GM19468 (cell line): ENCODE results near the gene ESCO1.
"Not testable (repeated sequence)": the region's sequence is repeated elsewhere in the genome, so short reads cannot be mapped to it uniquely, and the experiment has no call there.

Source experiments
- ATAC-seq: cut with Tn5 transposase; IDR thresholded peaks from one replicate; pipeline ENCODE4 v1.9.1; 2021; ENCODE audit warnings: mild to moderate bottlenecking, moderate library complexity, moderate number of reproducible peaks; ENCODE audit not compliant: unreplicated experiment; ENCODE audit errors: extremely low read depth

The ESCO1 gene

DNA sequence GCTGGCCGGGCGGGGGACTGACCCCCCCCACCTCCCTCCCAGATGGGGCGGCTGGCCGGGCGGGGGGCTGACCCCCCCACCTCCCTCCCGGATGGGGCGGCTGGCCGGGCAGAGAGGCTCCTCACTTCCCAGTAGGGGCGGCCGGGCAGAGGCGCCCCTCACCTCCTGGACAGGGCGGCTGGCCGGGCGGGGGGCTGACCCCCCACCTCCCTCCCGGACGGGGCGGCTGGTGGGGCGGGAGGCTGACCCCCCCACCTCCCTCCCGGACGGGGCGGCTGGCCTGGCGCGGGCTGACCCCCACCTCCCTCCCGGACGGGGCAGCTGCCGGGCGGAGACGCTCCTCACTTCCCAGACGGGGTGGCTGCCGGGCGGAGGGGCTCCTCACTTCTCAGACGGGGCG lies 8.1 kb downstream of the ESCO1 start:
- ATAC-seq, result not testable (repeated sequence)

DNA sequence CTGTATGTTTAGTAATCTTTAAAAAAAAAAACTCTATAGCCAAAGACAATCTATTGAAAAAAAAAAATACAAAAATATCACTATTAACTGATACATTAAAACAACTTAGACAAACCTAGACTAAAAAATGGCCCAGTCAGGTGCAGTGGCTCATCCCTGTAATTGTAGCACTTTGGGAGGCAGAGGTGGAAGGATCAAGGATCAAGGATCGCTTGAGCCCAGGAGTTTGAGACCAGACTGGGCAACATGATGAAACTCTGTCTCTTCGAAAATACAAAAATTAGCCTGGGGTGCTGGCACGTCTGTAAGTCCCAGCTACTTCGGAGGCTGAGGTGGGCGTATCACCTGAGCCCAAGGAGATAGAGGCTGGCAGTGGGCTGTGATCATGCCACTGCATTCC lies 16.1 kb downstream of the ESCO1 start:
- no peak for ATAC-seq

DNA sequence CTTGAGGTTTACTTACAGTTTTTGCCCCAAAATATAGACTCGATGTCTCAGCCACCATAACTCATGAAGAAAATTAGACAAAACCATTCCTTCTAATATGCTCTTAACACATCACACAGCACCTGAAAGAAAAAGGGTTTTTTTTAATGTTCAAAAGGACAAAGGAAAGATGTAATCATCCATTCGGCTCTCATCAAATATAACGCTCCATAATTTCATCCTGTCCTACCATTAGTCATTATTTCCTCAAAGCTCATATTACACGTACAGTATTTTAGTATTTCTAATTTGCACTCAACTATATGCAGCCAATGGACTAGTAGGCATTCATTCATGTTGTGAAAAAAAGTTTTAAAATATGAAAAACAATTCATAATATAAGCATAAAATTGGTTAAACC lies 24.8 kb downstream of the ESCO1 start:
- ATAC-seq, result no peak

DNA sequence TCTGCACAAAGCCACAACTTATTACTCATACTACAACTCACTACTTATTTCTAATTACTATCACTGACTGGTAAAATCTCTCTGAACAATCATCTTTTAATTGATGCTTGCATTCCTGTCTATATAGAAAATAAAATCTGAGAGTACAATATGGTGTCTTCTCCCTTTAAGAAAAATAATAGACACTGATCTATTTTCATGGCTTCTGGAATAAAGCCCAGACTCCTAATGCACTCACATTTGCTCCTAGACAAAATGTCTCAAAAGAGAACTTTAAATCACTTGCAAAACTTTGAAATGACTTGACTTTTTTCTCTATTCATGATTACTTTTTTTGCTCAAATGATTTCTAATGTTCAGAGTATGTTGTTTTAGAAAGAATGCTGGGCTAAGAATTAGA lies 28.7 kb downstream of the ESCO1 start:
- no peak for ATAC-seq

DNA sequence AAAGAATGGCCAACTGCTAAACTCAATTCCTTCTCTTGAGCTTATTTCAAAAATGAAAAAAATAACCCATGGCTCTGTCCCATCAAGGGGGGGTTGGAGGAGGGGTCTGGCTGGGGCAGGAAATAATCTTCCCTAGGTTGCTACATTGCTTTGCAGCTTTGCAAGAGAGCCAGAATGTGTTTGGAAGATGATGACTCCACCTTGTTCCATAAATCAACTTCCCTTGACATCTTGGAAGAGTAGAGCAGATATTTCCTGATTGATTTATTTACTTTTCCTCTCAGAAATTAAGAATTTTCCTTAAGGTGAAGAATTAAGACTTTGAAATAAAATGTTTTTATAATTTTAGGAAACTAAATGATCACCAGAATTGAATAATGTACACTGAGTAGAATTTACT lies 41.3 kb downstream of the ESCO1 start:
- ATAC-seq, result no peak

DNA sequence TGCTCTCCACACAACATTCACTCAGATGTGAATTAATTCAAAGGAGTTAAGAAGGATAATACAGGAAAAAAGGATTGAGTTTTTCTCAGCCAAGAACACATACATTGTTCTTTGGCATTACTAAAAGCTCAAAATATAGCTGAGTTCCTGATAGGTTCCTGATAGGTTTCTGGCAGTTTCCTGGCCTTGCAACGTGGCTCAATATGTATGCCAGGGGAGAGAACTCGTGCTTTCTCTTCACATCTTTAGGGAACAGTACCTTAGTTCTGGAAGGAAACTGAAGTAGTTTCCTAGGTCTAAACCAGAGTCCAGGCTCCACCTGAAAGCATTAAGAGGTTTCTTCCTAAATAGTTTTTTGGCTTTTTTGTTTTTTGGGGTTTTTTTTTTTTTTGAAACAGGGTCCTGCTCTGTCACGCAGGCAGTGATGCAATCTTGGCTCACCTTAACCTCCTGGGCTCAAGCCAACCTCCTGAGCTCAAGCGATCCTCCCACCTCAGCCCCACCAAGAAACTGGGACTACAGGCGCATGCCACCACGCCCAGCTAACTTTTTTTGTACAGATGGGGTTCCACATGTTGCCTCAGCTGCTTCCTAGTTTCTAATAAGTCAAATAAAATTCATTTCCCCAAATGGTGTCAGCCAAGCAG lies 42.8 kb downstream of the ESCO1 start:
- no peak for ATAC-seq

DNA sequence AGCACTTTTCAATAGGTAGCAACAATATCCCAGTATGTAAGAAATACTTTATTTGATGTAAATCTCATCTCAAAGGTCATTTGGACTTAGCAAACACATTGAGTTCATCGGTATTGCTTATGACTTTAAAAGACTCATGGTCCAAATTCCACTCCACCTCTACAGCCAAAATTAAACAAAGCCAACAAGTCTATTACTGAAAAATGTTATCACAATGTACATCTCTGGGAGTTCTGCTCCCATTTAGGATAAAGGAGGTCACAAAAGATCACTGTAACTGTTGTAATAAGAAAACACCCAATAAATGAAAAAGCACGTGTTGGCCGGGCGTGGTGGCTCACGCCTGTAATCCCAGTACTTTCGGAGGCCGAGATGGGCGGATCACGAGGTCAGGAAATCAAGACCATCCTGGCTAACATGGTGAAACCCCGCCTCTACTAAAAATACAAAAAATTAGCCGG lies 50.0 kb downstream of the ESCO1 start:
- no peak for ATAC-seq

DNA sequence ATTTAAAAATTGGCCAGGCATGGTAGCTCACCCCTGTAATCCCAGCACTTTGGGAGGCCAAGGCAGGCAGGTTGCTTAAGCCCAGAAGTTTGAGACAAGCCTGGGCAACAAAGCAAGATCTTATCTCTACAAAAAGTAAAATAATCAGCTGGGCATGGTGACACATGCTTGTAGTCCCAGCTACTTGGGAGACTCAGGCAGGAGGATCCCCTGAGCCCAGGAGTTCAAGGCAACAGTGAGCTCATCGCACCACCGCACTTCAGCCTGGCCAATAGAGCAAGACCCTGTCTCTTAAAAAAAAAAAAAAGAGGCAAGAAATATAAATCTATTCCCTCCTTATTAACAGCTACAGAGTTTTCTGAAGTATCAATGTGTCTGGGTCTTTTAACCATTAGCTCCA lies 51.9 kb downstream of the ESCO1 start:
- ATAC-seq, result no peak

DNA sequence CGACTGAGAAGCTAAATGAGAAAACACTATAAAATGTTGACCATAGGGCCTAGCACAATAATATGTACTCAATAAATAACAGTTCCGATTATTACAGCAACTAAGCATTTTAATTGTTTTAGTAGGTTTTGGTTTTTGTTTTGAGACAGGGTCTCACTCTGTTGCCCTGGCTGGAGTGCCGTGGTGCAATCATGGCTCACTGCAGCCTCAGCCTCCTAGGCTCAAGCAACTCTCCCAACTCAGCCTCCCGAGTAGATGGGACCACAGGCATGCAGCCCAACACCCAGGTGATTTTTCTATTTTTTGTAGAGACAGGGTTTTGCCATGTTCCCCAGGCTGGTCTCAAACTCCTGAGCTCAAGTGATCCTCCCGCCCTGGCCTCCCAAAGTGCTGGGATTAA lies 54.1 kb downstream of the ESCO1 start:
- no peak for ATAC-seq

DNA sequence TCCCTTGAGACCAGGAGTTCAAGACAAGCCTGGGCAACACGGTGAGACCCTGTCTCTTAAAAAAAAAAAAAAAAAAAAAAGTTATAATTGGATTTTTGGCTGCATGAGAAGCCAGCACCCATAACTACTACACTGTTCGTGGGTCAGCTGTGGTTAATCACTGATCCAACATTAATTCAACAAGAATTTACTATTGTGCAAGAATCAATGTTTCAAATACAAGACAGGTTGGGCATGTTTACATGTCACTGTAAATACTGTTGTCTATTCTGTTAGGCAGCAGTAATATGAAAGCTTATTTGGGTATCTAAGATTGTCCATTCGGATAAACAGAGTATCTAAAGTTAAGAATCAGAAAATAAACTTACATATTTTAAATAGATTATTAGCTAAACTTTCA lies 62.3 kb downstream of the ESCO1 start:
- ATAC-seq, result no peak

DNA sequence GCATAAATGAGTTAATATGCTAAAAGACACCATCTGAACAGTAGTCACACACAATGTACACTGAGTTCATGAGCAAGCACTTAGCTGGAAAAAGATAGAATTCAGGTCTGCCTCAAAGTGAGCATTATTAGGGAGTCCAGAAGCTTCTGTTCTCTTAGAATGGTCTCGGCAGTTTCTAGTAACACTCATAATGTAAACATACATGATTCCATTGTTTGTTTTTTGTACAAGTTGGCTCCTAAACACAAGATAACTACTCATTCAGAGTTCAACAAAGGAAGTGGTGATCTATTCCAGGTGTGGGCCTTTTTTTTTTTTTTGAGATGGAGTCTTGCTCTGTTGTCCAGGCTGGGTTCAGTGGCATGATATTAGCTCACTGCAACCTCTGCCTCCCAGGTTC lies 66.2 kb downstream of the ESCO1 start:
- ATAC-seq, result no peak

DNA sequence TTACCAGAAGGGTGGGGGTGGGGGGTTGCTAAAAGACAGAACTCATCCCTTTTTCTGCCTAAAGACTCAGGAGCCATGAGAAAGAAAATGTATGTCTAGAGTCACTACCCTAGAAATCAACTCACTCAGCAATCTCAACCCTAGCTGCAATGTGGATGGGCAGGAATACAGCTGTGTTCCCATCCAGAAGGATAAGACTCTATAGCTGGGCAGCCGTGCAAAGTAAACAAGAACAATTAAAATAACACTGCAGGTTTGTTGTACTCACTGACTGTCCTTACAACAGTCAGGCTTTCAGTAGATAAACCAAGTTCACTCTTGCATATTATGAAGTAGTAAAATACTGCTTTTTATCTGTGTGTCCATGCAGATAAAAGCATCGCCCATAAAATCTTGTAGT lies 74.0 kb downstream of the ESCO1 start:
- no peak for ATAC-seq

DNA sequence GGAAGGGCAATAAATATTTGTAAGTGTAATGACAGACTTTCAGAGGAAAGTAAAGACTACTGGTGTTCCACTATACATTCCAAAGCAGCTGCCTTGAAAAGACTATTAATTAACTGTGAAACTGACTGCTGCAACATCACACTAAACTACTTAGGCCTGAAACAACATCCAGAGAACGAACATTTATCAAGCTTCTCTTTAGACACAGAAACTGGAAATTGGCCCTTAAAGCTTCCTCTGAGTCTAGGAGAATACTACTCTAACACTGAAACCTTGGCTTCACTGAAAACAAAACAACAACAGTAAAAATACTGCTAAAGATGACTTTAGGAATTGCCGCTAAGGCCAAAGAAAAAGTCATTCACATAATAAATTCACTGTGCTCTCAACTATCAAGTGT lies 74.6 kb downstream of the ESCO1 start:
- ATAC-seq, result no peak

DNA sequence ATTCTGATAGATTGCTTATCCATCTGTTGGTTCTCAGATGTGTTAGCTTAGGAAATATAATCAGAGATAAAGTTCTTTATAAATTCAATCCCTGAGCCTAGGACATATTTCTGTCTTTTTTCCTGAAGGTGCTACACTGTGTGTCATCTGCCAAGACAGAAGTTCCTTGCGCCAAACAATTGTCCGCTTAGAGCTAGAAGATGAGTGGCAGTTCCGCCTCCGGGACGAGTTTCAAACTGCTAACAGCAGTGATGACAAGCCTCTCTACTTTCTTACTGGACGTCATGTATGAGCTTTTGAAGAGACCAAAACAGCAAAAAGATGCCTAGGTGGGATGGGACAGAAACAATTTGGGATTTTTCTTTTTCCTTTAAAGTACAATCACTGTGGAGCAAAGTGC lies 78.0 kb downstream of the ESCO1 start:
- no peak for ATAC-seq

DNA sequence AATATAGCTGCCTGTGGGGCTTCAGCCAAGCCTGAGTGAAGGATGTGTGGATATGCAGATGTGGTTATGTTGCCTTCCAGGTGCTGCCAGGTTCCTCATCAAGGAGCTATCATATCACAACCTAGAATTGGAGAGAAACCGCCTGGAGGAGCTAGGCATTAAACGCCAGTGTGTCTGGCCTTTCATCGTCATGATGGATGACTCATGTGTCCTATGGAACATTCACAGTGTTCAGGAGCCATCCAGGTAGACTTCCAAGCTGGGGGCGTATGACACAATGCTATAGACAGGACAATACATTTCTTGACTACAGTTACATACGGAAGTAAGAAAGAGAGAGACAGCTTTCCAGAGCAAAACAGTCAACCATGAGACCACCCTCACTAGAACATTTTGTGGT lies 86.8 kb downstream of the ESCO1 start:
- no peak for ATAC-seq

DNA sequence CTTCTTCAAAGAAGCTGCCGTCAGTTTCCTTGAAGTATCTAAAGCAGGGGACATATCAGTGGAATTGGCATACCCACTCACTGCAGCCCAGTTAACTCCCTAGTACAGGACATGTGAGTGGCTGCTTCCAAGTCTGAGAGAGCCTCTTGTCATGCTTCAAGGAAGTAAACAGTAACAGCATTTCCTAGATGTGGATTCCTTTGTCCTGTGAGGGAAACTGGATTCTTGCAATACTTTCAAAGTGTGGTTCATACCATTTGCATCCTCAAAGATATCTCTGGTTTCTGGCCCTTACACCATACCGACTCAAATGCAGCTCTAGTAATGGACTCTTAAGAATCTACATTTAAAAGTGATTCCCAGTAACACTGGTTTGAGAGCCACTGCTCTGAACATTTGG lies 87.2 kb downstream of the ESCO1 start:
- no peak for ATAC-seq

DNA sequence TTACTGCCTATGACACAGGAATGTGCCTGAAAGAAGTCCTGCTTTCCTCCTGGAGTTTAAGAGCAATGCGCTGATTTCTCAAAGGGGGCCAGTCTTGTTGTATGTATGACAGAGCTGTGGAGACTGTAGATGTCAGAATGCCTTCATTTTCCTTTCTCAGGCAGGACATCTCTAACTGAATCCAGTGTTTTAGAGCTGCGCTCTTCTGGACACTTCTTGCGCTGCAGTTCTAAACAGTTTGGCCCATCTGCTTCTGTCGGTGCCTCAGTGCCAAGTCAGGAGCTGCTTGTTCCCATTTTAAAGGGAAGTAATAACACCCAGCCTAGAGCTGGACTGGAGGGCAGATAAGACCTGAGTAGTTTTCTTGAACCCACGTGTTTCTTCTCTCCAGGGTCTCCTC lies 91.4 kb downstream of the ESCO1 start:
- no peak for ATAC-seq

DNA sequence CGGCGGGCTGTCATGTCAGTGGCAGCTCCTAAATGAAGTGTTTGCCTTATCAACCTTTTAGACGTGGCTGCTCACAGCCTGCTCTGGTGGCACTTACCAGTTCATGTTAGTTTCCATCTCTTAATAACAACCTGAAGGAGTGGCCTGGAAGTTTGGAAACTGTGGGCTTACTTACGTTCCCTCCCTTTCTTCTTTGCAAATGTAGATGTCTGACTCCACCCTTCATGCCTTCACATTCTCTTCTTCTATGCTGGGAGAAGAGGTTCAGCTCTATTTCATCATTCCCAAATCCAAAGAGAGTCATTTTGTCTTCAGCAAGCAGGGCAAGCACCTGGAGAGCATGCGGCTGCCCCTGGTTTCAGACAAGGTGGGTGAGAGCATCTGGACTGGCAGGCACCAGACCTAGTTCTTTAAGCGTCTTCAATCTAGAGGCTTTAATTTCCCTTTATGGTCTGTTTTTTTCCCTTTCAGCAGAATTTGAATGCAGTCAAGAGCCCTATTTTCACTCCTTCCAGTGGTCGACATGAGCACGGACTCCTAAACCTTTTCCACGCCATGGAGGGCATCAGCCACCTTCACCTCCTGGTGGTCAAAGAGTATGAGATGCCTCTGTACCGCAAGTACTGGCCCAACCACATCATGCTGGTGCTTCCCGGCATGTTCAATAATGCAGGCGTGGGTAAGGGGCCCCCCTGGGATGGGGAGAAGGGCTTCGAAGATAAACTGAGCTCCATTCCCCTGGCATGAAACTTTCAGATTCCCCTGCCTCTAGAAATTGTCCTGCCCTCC lies 92.4 kb downstream of the ESCO1 start:
- ATAC-seq, result no peak

DNA sequence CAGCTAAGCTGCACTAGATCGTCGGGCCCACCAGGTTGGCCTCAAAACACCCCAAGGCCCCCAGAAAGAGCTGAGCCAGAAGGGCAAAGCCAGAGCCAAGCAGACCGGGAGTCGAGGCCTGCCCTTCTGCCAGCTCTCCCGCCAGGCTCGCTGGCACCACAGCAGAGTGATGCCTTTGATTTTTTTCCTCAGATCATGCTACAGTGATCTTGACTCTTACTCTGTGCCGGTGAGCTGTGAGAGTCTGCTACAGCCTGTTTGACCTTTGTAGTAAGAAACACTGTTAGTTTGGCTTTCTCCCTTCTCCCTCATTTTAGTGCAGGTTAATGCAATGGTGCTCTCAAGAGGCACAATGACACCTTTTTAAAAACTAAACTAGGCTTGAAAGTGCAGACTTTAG lies 97.8 kb downstream of the ESCO1 start:
- no peak for ATAC-seq

DNA sequence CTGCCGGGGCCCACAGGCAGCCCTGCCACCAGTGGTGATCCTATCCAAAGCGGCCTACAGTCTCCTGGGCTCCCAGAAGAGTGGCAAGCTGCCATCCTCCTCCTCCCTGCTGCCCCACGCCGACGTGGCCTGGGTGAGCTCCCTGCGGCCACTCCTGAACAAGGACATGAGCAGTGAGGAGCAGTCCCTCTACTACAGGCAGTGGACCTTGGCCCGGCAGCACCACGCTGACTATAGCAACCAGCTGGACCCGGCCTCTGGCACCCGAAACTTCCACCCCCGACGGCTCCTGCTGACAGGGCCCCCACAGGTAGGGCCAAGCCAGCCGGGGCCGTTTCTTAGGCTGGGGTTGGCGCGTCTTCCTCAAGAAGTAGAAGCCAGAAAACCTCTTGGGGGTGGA lies 100.5 kb downstream of the ESCO1 start:
- ATAC-seq, result no peak

DNA sequence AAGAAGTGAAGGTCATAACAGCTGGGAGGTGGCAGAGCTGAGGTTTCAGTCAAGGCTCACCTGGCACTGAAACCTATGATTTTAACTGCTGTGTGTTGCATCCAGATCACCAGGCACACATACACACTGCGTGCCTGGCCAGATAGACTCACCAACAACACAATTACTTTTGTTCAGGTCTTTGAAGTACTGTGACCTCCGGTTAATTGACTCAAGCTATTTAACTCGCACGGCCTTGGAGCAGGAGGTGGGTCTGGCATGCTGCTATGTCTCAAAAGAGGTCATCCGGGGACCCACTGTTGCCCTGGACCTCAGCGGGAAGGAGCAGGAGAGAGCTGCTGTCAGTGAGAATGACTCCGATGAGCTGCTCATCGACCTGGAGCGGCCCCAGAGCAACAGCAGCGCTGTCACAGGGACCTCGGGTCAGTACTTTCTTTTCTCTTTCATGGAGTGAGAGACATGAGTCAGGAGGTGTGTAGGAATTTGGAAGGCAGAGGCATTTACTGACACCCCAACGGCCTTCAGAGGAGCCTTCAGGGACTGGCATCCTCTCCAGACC lies 104.1 kb downstream of the ESCO1 start:
- no peak for ATAC-seq

DNA sequence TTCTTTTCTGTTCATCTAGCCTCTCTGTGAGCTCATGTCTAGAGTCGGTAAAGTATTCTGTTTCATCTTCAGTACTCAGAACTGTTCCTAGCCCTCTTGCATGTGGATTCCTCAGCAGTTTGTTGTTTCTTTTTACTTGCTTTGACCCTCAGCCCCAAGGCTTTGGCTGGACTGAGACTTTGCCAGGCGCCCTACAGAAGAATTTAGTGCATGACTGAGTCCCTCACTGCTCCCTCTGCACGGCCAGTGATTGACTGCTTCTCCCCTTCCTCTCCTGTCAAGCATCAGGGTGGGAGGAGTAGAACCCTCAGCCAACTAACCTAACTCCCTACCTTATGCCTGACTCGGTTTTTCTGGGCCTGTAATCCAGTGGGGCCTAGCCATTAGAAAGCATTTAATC lies 109.8 kb downstream of the ESCO1 start:
- ATAC-seq, result no peak
